SK-N-SH treated with all-trans-retinoic acid at 6 μM for 48 hours (cell line): Measurements from ENCODE around the gene ETFRF1.

ENCODE experiments used
- GLIS3 ChIP-seq: fragments of 250-450 bp; sonication (Bioruptor Pico); IDR thresholded peaks from 2 replicates; pipeline ENCODE4 v1.5.0; 2020; ENCODE audit warnings: mild to moderate bottlenecking, moderate library complexity
- ISL1 ChIP-seq: fragments of 250-450 bp; sonication (Bioruptor Pico); IDR thresholded peaks from 2 replicates; pipeline ENCODE4 v2.1.2; 2022; ENCODE audit warnings: mild to moderate bottlenecking, moderate library complexity
- PATZ1 ChIP-seq: fragments of 250-450 bp; sonication (Bioruptor Pico); IDR thresholded peaks from 2 replicates; pipeline ENCODE4 v1.8.0; 2020; ENCODE audit warnings: mild to moderate bottlenecking, moderate library complexity, borderline replicate concordance
- RARB ChIP-seq: fragments of 250-450 bp; sonication (Bioruptor Pico); IDR thresholded peaks from 2 replicates; pipeline ENCODE4 v1.8.0; 2021; ENCODE audit warnings: mild to moderate bottlenecking, moderate library complexity
- SNAI2 ChIP-seq: fragments of 250-450 bp; sonication (Bioruptor Pico); IDR thresholded peaks from 2 replicates; pipeline ENCODE4 v1.5.0; 2020; ENCODE audit warnings: mild to moderate bottlenecking, moderate library complexity
- TSHZ2 ChIP-seq: fragments of 250-450 bp; sonication (Bioruptor Pico); IDR thresholded peaks from 2 replicates; pipeline ENCODE4 v1.5.0; 2020; ENCODE audit warnings: mild to moderate bottlenecking, moderate library complexity
- ZFP3 ChIP-seq: fragments of 250-450 bp; sonication (Bioruptor Pico); IDR thresholded peaks from 2 replicates; pipeline ENCODE4 v1.5.0; 2020; ENCODE audit warnings: mild to moderate bottlenecking, moderate library complexity
- ZNF8 ChIP-seq: fragments of 450-650 bp; formaldehyde crosslinking; IDR thresholded peaks from 2 replicates; pipeline ENCODE4 v1.5.0; 2020; ENCODE audit warnings: mild to moderate bottlenecking, moderate library complexity
- TF ChIP-seq, protein P1 (sequence below): fragments of 250-450 bp; sonication (Bioruptor Pico); IDR thresholded peaks from 2 replicates; pipeline ENCODE4 v1.5.1; 2020; ENCODE audit warnings: low read depth, mild to moderate bottlenecking, moderate library complexity

- no peak for TF ChIP-seq ISL1 (CRISPR knock-in tag)
- no peak for TF ChIP-seq PATZ1
- no peak for TF ChIP-seq RARB (CRISPR knock-in tag)
- TF ChIP-seq ZNF8, result no peak
- TF ChIP-seq ZFP3, result no peak
- TF ChIP-seq SNAI2 (CRISPR knock-in tag), result no peak
- no peak for TF ChIP-seq TSHZ2 (CRISPR knock-in tag)
- TF ChIP-seq GLIS3 (CRISPR knock-in tag), result no peak
- TF ChIP-seq, protein P1, sequence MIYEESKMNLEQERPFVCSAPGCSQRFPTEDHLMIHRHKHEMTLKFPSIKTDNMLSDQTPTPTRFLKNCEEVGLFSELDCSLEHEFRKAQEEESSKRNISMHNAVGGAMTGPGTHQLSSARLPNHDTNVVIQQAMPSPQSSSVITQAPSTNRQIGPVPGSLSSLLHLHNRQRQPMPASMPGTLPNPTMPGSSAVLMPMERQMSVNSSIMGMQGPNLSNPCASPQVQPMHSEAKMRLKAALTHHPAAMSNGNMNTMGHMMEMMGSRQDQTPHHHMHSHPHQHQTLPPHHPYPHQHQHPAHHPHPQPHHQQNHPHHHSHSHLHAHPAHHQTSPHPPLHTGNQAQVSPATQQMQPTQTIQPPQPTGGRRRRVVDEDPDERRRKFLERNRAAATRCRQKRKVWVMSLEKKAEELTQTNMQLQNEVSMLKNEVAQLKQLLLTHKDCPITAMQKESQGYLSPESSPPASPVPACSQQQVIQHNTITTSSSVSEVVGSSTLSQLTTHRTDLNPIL (CRISPR knock-in tag), result no peak
These were observed 7.3 kb upstream of the ETFRF1 start for GRCh38 chr12:25187781-25188180.
